ENCODE results near the gene MX1. TPM values are rescaled to one million over a fixed set of nuclear protein-coding genes. Genes with fewer than 3 reads are reported as not detected.

Gene MX1
- total RNA-seq, 1 donor from 2014 or later = 3.3 TPM

- no peaks in the 10 kb centered on the region for H3K36me3 Mint-ChIP-seq (ENCODE audit: low read depth)
- H3K27me3 Mint-ChIP-seq (ENCODE audit: low read depth) = no peaks in the 10 kb centered on the region
- TF ChIP-seq, protein P1, sequence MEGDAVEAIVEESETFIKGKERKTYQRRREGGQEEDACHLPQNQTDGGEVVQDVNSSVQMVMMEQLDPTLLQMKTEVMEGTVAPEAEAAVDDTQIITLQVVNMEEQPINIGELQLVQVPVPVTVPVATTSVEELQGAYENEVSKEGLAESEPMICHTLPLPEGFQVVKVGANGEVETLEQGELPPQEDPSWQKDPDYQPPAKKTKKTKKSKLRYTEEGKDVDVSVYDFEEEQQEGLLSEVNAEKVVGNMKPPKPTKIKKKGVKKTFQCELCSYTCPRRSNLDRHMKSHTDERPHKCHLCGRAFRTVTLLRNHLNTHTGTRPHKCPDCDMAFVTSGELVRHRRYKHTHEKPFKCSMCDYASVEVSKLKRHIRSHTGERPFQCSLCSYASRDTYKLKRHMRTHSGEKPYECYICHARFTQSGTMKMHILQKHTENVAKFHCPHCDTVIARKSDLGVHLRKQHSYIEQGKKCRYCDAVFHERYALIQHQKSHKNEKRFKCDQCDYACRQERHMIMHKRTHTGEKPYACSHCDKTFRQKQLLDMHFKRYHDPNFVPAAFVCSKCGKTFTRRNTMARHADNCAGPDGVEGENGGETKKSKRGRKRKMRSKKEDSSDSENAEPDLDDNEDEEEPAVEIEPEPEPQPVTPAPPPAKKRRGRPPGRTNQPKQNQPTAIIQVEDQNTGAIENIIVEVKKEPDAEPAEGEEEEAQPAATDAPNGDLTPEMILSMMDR (conservative IDR thresholded peaks at IDR 0.05) = no peak
- H3K4me1 Mint-ChIP-seq = peaks cover 13% of the 10 kb centered on the region
- H3K9me3 Mint-ChIP-seq = peaks cover 2% of the 10 kb centered on the region
- no peak for DNase-seq (ENCODE audit: low read depth, low spot score)
- H3K27ac Mint-ChIP-seq (ENCODE audit: unreplicated experiment) = no peak overlapping the region
- H3K4me3 Mint-ChIP-seq = no peak overlapping the region
Measured at GRCh38 chr21:41402231-41402630, 23.8 kb upstream of the MX1 start.

- Mint-ChIP-seq H3K27ac (ENCODE audit: unreplicated experiment) (no peak overlapping the region), H3K4me3 (no peak overlapping the region), H3K9me3 (no peaks in the 10 kb centered on the region), H3K27me3 (ENCODE audit: low read depth) (no peaks in the 10 kb centered on the region), H3K36me3 (ENCODE audit: low read depth) (no peaks in the 10 kb centered on the region), H3K4me1 (peaks cover 13% of the 10 kb centered on the region)
- DNase-seq (ENCODE audit: low read depth, low spot score) = no peak
- TF ChIP-seq, protein P1 (conservative IDR thresholded peaks at IDR 0.05) = no peak
Measured at GRCh38 chr21:41402796-41403195, 23.2 kb upstream of the MX1 start.

DNA sequence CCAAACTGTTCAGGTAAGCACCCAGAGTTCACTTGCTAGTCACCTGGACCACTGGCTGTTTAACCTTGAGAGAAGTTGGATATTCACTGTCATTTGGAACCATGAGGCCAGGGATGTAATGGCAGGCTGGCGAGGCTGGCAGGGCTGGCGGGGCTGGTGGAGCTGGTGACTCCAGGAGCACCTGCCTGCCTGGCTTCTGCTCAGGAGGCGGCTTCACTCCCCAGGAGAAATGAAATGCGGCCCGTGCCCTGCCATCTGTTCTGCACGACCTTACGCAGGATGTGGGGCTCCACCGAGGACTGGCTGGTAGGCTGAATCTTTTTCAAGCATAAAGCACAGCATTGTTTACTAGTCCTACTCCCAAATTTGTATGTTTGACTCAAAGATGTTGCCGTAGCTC is 22.7 kb upstream of the MX1 start:
- Mint-ChIP-seq H3K36me3 (ENCODE audit: low read depth) (no peaks in the 10 kb centered on the region), H3K4me1 (peaks cover 13% of the 10 kb centered on the region), H3K9me3 (no peaks in the 10 kb centered on the region), H3K4me3 (no peak overlapping the region), H3K27me3 (ENCODE audit: low read depth) (no peaks in the 10 kb centered on the region), H3K27ac (ENCODE audit: unreplicated experiment) (no peak overlapping the region)
- TF ChIP-seq, protein P1 (conservative IDR thresholded peaks at IDR 0.05) = no peak
- DNase-seq (ENCODE audit: low read depth, low spot score) = no peak

DNA sequence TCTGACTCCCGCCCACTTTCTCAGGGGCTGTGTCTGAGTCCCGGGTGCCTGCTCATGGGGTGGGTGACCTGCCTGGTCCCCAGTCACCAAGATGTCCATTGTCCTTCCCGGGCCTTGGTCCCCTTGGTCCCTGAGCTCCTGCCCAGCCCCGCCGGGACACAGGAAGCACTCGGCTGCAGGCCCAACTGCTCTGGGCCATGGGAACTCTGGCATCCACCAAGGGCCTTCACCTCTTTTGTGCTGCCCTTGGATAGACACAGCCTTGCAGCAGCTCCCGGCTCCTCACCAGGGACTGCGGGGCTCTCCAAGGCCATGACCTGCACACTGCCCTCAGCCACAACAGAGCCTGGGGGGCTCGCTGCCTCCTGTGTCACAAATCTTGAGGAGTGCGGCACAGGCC is 22.1 kb upstream of the MX1 start:
- no peaks in the 10 kb centered on the region for H3K36me3 Mint-ChIP-seq (ENCODE audit: low read depth)
- no peak for DNase-seq (ENCODE audit: low read depth, low spot score)
- no peak overlapping the region for H3K27ac Mint-ChIP-seq (ENCODE audit: unreplicated experiment)
- H3K4me3 Mint-ChIP-seq = no peak overlapping the region
- H3K4me1 Mint-ChIP-seq = peaks cover 17% of the 10 kb centered on the region
- H3K9me3 Mint-ChIP-seq = no peaks in the 10 kb centered on the region
- no peaks in the 10 kb centered on the region for H3K27me3 Mint-ChIP-seq (ENCODE audit: low read depth)
- TF ChIP-seq, protein P1 (conservative IDR thresholded peaks at IDR 0.05) = no peak

DNA sequence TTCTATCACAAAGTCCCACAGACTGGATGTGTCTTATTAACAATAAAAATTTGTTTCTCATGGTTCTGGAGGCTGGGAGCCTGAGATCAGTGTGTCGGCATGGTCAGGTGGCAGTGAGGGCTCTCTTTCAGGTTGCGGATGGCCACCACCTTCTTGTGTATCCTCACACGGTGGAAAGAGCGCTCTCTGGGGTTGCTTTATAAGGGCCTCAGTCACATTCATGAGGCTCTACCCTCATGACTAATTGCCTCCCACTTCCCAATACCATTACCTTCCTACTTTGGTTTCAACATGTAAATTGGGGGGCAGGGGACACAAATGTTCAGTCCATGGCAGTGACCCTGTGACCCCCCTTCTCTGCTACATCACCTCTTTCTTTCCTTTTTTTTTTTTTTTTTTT is 20.7 kb upstream of the MX1 start:
- TF ChIP-seq, protein P1 (conservative IDR thresholded peaks at IDR 0.05) = no peak
- Mint-ChIP-seq H3K9me3 (no peaks in the 10 kb centered on the region), H3K4me1 (peaks cover 17% of the 10 kb centered on the region), H3K36me3 (ENCODE audit: low read depth) (no peaks in the 10 kb centered on the region), H3K27me3 (ENCODE audit: low read depth) (no peaks in the 10 kb centered on the region), H3K4me3 (no peak overlapping the region), H3K27ac (ENCODE audit: unreplicated experiment) (no peak overlapping the region)
- DNase-seq (ENCODE audit: low read depth, low spot score) = no peak

GRCh38 chr21:41406340-41406739 is 19.7 kb upstream of the MX1 start:
- no peak for DNase-seq (ENCODE audit: low read depth, low spot score)
- TF ChIP-seq, protein P1 (conservative IDR thresholded peaks at IDR 0.05) = no peak
- Mint-ChIP-seq H3K27me3 (ENCODE audit: low read depth) (no peaks in the 10 kb centered on the region), H3K4me3 (no peak overlapping the region), H3K27ac (ENCODE audit: unreplicated experiment) (no peak overlapping the region), H3K9me3 (no peaks in the 10 kb centered on the region), H3K36me3 (ENCODE audit: low read depth) (no peaks in the 10 kb centered on the region), H3K4me1 (peaks cover 17% of the 10 kb centered on the region)
